B cell (primary cell): ENCODE results near the gene ZBTB17. TPM values are rescaled to one million over a fixed set of nuclear protein-coding genes. Genes with fewer than 3 reads are reported as not detected.

Experiments used
- ATAC-seq: fragments of 200-7000 bp; cut with Tn5 transposase; one replicate; pipeline ENCODE4 v1.10.0; 2021; ENCODE audit warnings: low read depth, mild to moderate bottlenecking, moderate number of reproducible peaks, moderate library complexity
- CTCF ChIA-PET: fragments of 350-600 bp; sonication (Branson Sonifier 250); formaldehyde crosslinking; loops from one replicate; lab custom pipeline; 2021; ENCODE audit warnings: antibody characterized with exemption, inconsistent platforms; lab: Charles Lee
- POLR2A ChIA-PET: fragments of 350-600 bp; sonication (Branson Sonifier 250); formaldehyde crosslinking; loops from one replicate; lab custom pipeline; 2021; ENCODE audit warnings: antibody characterized with exemption; lab: Charles Lee
- DNase-seq: peaks from one replicate; pipeline ENCODE4 v3.0.0; 2013
- H2AFZ ChIP-seq: 2 replicates; pipeline ENCODE4 v1.6.1; 2012; ENCODE audit warnings: mild to moderate bottlenecking, low read depth, low read length; ENCODE audit not compliant: insufficient read depth, poor library complexity, severe bottlenecking
- H3K27ac ChIP-seq, 2 donors: 1 replicate in 1 of 2; 2 replicates in 1 of 2; pipeline ENCODE4 v1.5.1; 2012 to 2013; ENCODE audit warnings: low read length in 2 of 2, mild to moderate bottlenecking in 2 of 2, moderate library complexity in 1 of 2
- H3K27me3 ChIP-seq, 4 experiments: fragments of 200-600 bp in 1 of 4; sonication (generic) in 1 of 4; replicated peaks in 1 of 4; 1 replicate in 2 of 4; 2 replicates in 2 of 4; pipeline versions ENCODE4 v1.6.1 to v1.7.0; 2013 to 2016; ENCODE audit warnings: low read length in 3 of 4, mild to moderate bottlenecking in 2 of 4, mixed read lengths in 1 of 4, moderate library complexity in 1 of 4; ENCODE audit not compliant: insufficient read depth in 4 of 4, control insufficient read depth in 3 of 4; ENCODE audit errors: control extremely low read depth in 1 of 4
- H3K36me3 ChIP-seq, 2 experiments: replicated peaks in 1 of 2; 1 replicate in 1 of 2; 2 replicates in 1 of 2; pipeline versions ENCODE4 v1.6.1 to v1.7.1; 2013; ENCODE audit warnings: low read length in 1 of 2; ENCODE audit not compliant: insufficient read depth in 2 of 2, control insufficient read depth in 1 of 2; ENCODE audit errors: control extremely low read depth in 1 of 2, extremely low read depth in 1 of 2
- H3K4me1 ChIP-seq, 2 donors: fragments of 200-600 bp in 1 of 2; sonication (generic) in 1 of 2; 1 replicate in 1 of 2; 2 replicates in 1 of 2; pipeline versions ENCODE4 v1.5.1 to v1.6.1; 2013 to 2017; ENCODE audit warnings: low read length in 2 of 2; ENCODE audit not compliant: control insufficient read depth in 2 of 2, insufficient read depth in 2 of 2
- H3K4me2 ChIP-seq: replicated peaks from 2 replicates; pipeline ENCODE3; 2012; ENCODE audit warnings: mild to moderate bottlenecking, low read depth, low read length; ENCODE audit not compliant: poor library complexity, severe bottlenecking
- H3K4me3 ChIP-seq, 5 experiments: fragments of 200-600 bp in 1 of 5; sonication (generic) in 1 of 5; 1 replicate in 3 of 5; 2 replicates in 2 of 5; pipeline versions ENCODE4 v1.5.1 to v1.7.0; 2011 to 2016; ENCODE audit warnings: low read length in 4 of 5, mild to moderate bottlenecking in 4 of 5, low read depth in 2 of 5, control low read depth in 1 of 5, moderate library complexity in 1 of 5; ENCODE audit not compliant: insufficient read depth in 1 of 5; ENCODE audit errors: control extremely low read depth in 1 of 5, extremely low read depth in 1 of 5
- H3K79me2 ChIP-seq: fragments of 200-600 bp; sonication (generic); one replicate; pipeline ENCODE4 v1.6.0; 2016; ENCODE audit warnings: low read length; ENCODE audit not compliant: control insufficient read depth, insufficient read depth
- H3K9ac ChIP-seq: fragments of 200-600 bp; sonication (generic); 2 replicates; pipeline ENCODE4 v1.6.1; 2017; ENCODE audit warnings: mild to moderate bottlenecking, low read length, moderate library complexity
- H3K9me3 ChIP-seq, 3 donors: one replicate each; pipeline versions ENCODE4 v1.6.1 to v1.7.1; 2013; ENCODE audit warnings: low read length in 2 of 3; ENCODE audit not compliant: control insufficient read depth in 2 of 3, insufficient read depth in 1 of 3; ENCODE audit errors: control extremely low read depth in 1 of 3
- H4K20me1 ChIP-seq: 2 replicates; pipeline ENCODE4 v1.6.0; 2012; ENCODE audit warnings: mild to moderate bottlenecking, low read length; ENCODE audit not compliant: insufficient read depth, control insufficient read depth, poor library complexity, severe bottlenecking
- H3K27ac Mint-ChIP-seq: one replicate; pipeline ENCODE4 v1.8.0; 2021; ENCODE audit warnings: mixed read lengths
- H3K27me3 Mint-ChIP-seq: one replicate; pipeline ENCODE4 v1.8.0; 2021; ENCODE audit warnings: mixed read lengths
- H3K4me1 Mint-ChIP-seq: one replicate; pipeline ENCODE4 v1.8.0; 2021; ENCODE audit warnings: mixed read lengths
- H3K4me3 Mint-ChIP-seq: one replicate; pipeline ENCODE4 v1.8.0; 2021; ENCODE audit warnings: mixed read lengths
- H3K9me3 Mint-ChIP-seq: one replicate; pipeline ENCODE4 v1.8.0; 2022; ENCODE audit warnings: mixed read lengths; ENCODE audit not compliant: insufficient read depth
- CTCF ChIP-seq: fragments of 200-600 bp; IDR thresholded peaks from one replicate; pipeline ENCODE4 v1.8.0; 2022; ENCODE audit warnings: antibody characterized with exemption, mild to moderate bottlenecking
- EZH2 ChIP-seq: IDR thresholded peaks from 2 replicates; pipeline ENCODE4 v1.6.1; 2012; ENCODE audit warnings: borderline replicate concordance, low read depth, mild to moderate bottlenecking, moderate library complexity, low read length; ENCODE audit not compliant: insufficient read depth, poor library complexity, severe bottlenecking
- WGBS: methylation state at CpG from one replicate; pipeline ENCODE4 v1.1.5; 2013; ENCODE audit warnings: missing lambda C conversion rate; ENCODE audit not compliant: insufficient coverage; 5-methylcytosine and 5-hydroxymethylcytosine counted together
- intact Hi-C: fragments of 100-400 bp; cut with micrococcal nuclease; formaldehyde crosslinking; loops from one replicate; pipeline ENCODE4 v1.10.0; 2022
- polyA plus RNA-seq: library from polyadenylated mRNA; depleted of rRNA; stranded (reverse); fragments of >200 nt; gene quantifications from 2 replicates; pipeline ENCODE4 v1.2.3, GENCODE V29; 2012
- total RNA-seq, 2 donors: library from RNA; stranded (reverse); fragments of 120-200 nt in 1 of 2; gene quantifications; 1 replicate in 1 of 2; 2 replicates in 1 of 2; pipeline versions ENCODE4 v1.2.3 to v1.2.4, GENCODE V29; 2013 to 2022

Gene ZBTB17
- total and polyA plus RNA-seq, 2 donors (not counting 1 experiment from before 2014, with no cell fraction given) = 94.1 to 157 TPM

- Histone ChIP-seq H4K20me1 (no peaks in the 10 kb centered on the region), H3K4me3 (peak overlapping the region in 4 of 5 experiments; percentile 27 to 40 (median 30)), H3K79me2 (peaks cover 65% of the 10 kb centered on the region), H3K9me3 (peaks cover 0 to 4% (median 0%) of the 10 kb centered on the region in 3 donors), H3K36me3 (peaks cover 0 to 20% of the 10 kb centered on the region in 2 experiments), H3K4me1 (peaks cover 56 to 66% of the 10 kb centered on the region in 2 donors), H3K27me3 (no peaks in the 10 kb centered on the region), H3K9ac (peak overlapping the region; percentile 50), H3K27ac (peak overlapping the region; percentile 86 to 88), H3K4me2 (peak overlapping the region; percentile 72), H2AFZ (peak overlapping the region; percentile 25)
- WGBS = 0% methylated on average over 11 of the region's 18 CpGs
- peak; percentile 88 for DNase-seq
- Mint-ChIP-seq H3K4me1 (peaks cover 65% of the 10 kb centered on the region), H3K4me3 (peak overlapping the region; percentile 74), H3K27me3 (no peaks in the 10 kb centered on the region), H3K9me3 (no peaks in the 10 kb centered on the region), H3K27ac (peak overlapping the region; percentile 97)
- TF ChIP-seq CTCF (no peak), EZH2 (no peak)
- peak; percentile 79 for ATAC-seq
- ChIA-PET POLR2A (interaction anchor here (0.6 to 1.5 kb wide), 6 partner anchors 9 to 150 kb away, joined by 3 to 11 read pairs (median 4); partner anchors contain the start of genes SPEN and ZBTB17), CTCF (interaction anchor here (0.6 to 2.3 kb wide), 7 partner anchors 8 to 151 kb away, joined by 3 to 6 read pairs (median 4); partner anchors contain the start of gene ZBTB17)
- intact Hi-C loops = loop anchor here (1.0 to 5.0 kb wide), 4 partner anchors 9 to 284 kb away; partner anchors contain the start of gene PLEKHM2
These were observed 9.6 kb downstream of the ZBTB17 start for GRCh38 chr1:15966081-15966955.
